ENCODE data around the gene ARHGEF6.

ARHGEF6 gene

DNA sequence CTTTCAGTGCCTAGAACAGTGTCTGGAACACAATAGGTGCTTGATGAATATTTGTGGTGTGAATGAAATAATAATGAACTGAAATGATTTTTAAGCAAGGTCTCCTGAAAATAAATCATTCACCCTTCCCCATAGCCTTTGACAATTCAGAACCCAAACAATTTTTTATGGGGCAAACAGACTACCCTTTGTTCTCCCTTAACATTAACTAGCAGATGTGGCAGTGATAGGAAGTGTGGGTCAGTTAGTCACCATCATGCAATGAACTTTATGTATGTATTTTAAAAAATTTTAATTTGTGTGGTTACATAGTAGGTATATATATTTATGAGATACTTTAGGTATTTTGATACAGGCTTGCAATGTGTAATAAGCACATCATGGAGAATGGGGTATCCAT lies 160.0 kb downstream of the ARHGEF6 start:
- ChIA-PET CTCF (no interaction called here), POLR2A (no interaction called here)
- no peak for TF ChIP-seq ZNF658 (tag by site-specific recombination; IDR thresholded peaks at IDR 0.05)
- no peak for TF ChIP-seq ZNF362 (tag by site-specific recombination; IDR thresholded peaks at IDR 0.05)
- no peak for TF ChIP-seq ZNF426 (tag by site-specific recombination; IDR thresholded peaks at IDR 0.05)
- TF ChIP-seq ZNF549 (tag by site-specific recombination; IDR thresholded peaks at IDR 0.05) = no peak
- Histone ChIP-seq H3K36me3 (ENCODE audit: control insufficient read depth in 2 of 2, insufficient read depth in 1 of 2, low read length in 2 of 2) (no peaks in the 10 kb centered on the region), H3K9me3 (ENCODE audit: control insufficient read depth, insufficient read depth, low read depth, low read length) (no peaks in the 10 kb centered on the region; the same call in 1 of the 2 replicates), H3K27ac (ENCODE audit: extremely low read depth, low read depth, low read length) (no peak overlapping the region), H3K4me3 (ENCODE audit: low read depth, low read length) (no peak overlapping the region), H3K4me1 (ENCODE audit: control insufficient read depth, insufficient read depth, low read length) (no peaks in the 10 kb centered on the region)

GRCh38 chrX:136619899-136620505 lies 160.7 kb downstream of the ARHGEF6 start:
- no peak overlapping the region for H3K4me3 ChIP-seq (ENCODE audit: low read depth, low read length)
- H3K27ac ChIP-seq (ENCODE audit: extremely low read depth, low read depth, low read length) = no peak overlapping the region
- H3K36me3 ChIP-seq (ENCODE audit: control insufficient read depth in 2 of 2, insufficient read depth in 1 of 2, low read length in 2 of 2) = no peaks in the 10 kb centered on the region
- ChIA-PET POLR2A (no interaction called here), CTCF (no interaction called here)
- no peaks in the 10 kb centered on the region; the same call in 1 of the 2 replicates for H3K9me3 ChIP-seq (ENCODE audit: control insufficient read depth, insufficient read depth, low read depth, low read length)
- H3K4me1 ChIP-seq (ENCODE audit: control insufficient read depth, insufficient read depth, low read length) = no peaks in the 10 kb centered on the region
- TF ChIP-seq ZNF184 (tag by site-specific recombination; IDR thresholded peaks at IDR 0.05) (no peak), ZNF701 (tag by site-specific recombination; IDR thresholded peaks at IDR 0.05) (no peak), ZFP3 (tag by site-specific recombination; IDR thresholded peaks at IDR 0.05; ENCODE audit: low read depth) (no peak), ZNF18 (tag by site-specific recombination; IDR thresholded peaks at IDR 0.05) (no peak), ZNF621 (tag by site-specific recombination; IDR thresholded peaks at IDR 0.05) (no peak), TCF7L2 (IDR thresholded peaks at IDR 0.05; ENCODE audit: borderline replicate concordance, low read depth, low read length) (no peak)
- TF ChIP-seq, protein P1, sequence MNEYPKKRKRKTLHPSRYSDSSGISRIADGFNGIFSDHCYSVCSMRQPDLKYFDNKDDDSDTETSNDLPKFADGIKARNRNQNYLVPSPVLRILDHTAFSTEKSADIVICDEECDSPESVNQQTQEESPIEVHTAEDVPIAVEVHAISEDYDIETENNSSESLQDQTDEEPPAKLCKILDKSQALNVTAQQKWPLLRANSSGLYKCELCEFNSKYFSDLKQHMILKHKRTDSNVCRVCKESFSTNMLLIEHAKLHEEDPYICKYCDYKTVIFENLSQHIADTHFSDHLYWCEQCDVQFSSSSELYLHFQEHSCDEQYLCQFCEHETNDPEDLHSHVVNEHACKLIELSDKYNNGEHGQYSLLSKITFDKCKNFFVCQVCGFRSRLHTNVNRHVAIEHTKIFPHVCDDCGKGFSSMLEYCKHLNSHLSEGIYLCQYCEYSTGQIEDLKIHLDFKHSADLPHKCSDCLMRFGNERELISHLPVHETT (tag by site-specific recombination; IDR thresholded peaks at IDR 0.05) = no peak
- TF ChIP-seq, protein P2, sequence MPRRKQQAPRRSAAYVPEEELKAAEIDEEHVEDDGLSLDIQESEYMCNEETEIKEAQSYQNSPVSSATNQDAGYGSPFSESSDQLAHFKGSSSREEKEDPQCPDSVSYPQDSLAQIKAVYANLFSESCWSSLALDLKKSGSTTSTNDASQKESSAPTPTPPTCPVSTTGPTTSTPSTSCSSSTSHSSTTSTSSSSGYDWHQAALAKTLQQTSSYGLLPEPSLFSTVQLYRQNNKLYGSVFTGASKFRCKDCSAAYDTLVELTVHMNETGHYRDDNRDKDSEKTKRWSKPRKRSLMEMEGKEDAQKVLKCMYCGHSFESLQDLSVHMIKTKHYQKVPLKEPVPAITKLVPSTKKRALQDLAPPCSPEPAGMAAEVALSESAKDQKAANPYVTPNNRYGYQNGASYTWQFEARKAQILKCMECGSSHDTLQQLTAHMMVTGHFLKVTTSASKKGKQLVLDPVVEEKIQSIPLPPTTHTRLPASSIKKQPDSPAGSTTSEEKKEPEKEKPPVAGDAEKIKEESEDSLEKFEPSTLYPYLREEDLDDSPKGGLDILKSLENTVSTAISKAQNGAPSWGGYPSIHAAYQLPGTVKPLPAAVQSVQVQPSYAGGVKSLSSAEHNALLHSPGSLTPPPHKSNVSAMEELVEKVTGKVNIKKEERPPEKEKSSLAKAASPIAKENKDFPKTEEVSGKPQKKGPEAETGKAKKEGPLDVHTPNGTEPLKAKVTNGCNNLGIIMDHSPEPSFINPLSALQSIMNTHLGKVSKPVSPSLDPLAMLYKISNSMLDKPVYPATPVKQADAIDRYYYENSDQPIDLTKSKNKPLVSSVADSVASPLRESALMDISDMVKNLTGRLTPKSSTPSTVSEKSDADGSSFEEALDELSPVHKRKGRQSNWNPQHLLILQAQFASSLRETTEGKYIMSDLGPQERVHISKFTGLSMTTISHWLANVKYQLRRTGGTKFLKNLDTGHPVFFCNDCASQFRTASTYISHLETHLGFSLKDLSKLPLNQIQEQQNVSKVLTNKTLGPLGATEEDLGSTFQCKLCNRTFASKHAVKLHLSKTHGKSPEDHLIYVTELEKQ (tag by site-specific recombination; IDR thresholded peaks at IDR 0.05; ENCODE audit: borderline replicate concordance) = no peak

- H3K4me3 ChIP-seq (ENCODE audit: low read depth, low read length) = no peak overlapping the region
- ChIA-PET POLR2A (no interaction called here), CTCF (interaction anchor here (0.7 to 0.8 kb wide), 2 partner anchors 40 to 125 kb away, joined by 3 read pairs; no protein-coding TSS in a partner anchor)
- H3K9me3 ChIP-seq (ENCODE audit: control insufficient read depth, insufficient read depth, low read depth, low read length) = no peaks in the 10 kb centered on the region
- TF ChIP-seq ZNF596 (tag by site-specific recombination; IDR thresholded peaks at IDR 0.05) (no peak), ZSCAN23 (tag by site-specific recombination; IDR thresholded peaks at IDR 0.05) (no peak), ZNF571 (tag by site-specific recombination; IDR thresholded peaks at IDR 0.05) (no peak)
- no peaks in the 10 kb centered on the region for H3K36me3 ChIP-seq (ENCODE audit: control insufficient read depth in 2 of 2, insufficient read depth in 1 of 2, low read length in 2 of 2)
- no peaks in the 10 kb centered on the region for H3K4me1 ChIP-seq (ENCODE audit: control insufficient read depth, insufficient read depth, low read length)
- no peak overlapping the region for H3K27ac ChIP-seq (ENCODE audit: extremely low read depth, low read depth, low read length)
These were observed 163.6 kb downstream of the ARHGEF6 start for GRCh38 chrX:136616987-136617685.

Measured in HEK293 (cell line).